ENCODE measurements around the gene NDUFB6. TPM values are rescaled to one million over a fixed set of nuclear protein-coding genes. Genes with fewer than 3 reads are reported as not detected.
"Not testable (repeated sequence)": the region's sequence is repeated elsewhere in the genome, so short reads cannot be mapped to it uniquely, and the experiment has no call there.

Gene NDUFB6
- total RNA-seq, result 10 to 100 TPM; 38.5 to 52.5 (median 48.6) TPM

DNA sequence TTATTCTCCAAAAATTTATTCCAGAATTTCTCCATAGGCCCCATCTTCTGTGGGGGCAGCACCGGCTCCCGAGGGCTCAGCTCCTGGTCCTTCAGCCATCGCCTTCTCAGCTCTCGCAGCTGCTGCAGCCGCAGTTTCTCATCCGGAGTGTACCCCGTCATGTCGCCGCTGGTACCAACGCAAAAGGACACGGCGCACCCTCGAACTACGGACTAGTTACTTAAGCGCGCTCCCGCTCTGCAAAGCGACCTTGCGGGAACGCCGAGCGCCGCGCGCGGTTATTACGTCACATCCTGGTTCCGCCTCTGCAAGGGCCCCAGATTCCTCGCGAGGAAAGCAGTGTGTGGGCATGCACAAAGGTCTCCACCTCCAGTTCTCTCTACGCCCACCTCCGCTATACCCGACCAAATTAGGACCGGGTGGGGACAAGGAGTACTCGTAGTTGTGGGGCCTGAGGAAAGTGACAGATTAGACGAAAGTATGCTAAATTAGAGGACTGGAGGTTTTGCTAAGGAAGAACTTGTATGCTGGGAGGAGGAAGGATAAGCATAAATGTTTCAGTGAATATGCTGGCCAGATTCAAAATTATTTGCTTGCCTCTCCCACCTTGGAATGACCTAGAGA, at the start of gene NDUFB6:
Gene NDUFB6 (minus strand): TSS at position 260 of the 624 bp plus-strand sequence. CDS start 99 bp downstream, at position 161.
- Histone ChIP-seq H3K4me1 (peaks cover 24 to 39% (median 30%) of the 10 kb centered on the region in 4 donors), H3K4me3 (peak within 1 kb of the TSS; percentile 79 to 83 (median 83)), H3K27me3 (no peaks in the 10 kb centered on the region), H3K36me3 (peaks cover 0 to 22% (median 3%) of the 10 kb centered on the region in 4 donors), H3K9me3 (no peaks in the 10 kb centered on the region), H3K27ac (replicated peaks in 1 of 4) (peak within 1 kb of the TSS; percentile 90 to 93 (median 91))
- 0% methylated on average over 6 of the region's 36 CpGs for WGBS
- DNase-seq (ENCODE audit: extremely low spot score), result peak; percentile 98
- intact Hi-C loops (cut with DNase I), result loop anchor here (2.0 to 5.0 kb wide), 2 partner anchors 22 to 46 kb away; partner anchors contain the start of gene RIGI
- TF ChIP-seq CTCF (IDR thresholded peaks at IDR 0.05) (no peak), POLR2A (IDR thresholded peaks at IDR 0.05; ENCODE audit: low read depth) (peak; percentile 14), POLR2AphosphoS5 (IDR thresholded peaks at IDR 0.05) (peak; percentile 96), EP300 (IDR thresholded peaks at IDR 0.05) (no peak)

- H3K9me3 ChIP-seq, result no peaks in the 10 kb centered on the region
- no peak for DNase-seq (ENCODE audit: extremely low spot score)
- no peak overlapping the region for H3K4me3 ChIP-seq
- H3K27me3 ChIP-seq, result peaks cover 0 to 14% (median 0%) of the 10 kb centered on the region in 4 donors
- 66% methylated on average over 5 of the region's 5 CpGs for WGBS
- intact Hi-C loops (cut with DNase I), result no loop called here
- H3K36me3 ChIP-seq, result no peaks in the 10 kb centered on the region
- H3K4me1 ChIP-seq, result no peaks in the 10 kb centered on the region
- no peak overlapping the region for H3K27ac ChIP-seq (replicated peaks in 1 of 4)
- TF ChIP-seq POLR2AphosphoS5 (IDR thresholded peaks at IDR 0.05), result no peak
- no peak for TF ChIP-seq POLR2A (IDR thresholded peaks at IDR 0.05; ENCODE audit: low read depth)
- TF ChIP-seq CTCF (IDR thresholded peaks at IDR 0.05), result no peak
- no peak for TF ChIP-seq EP300 (IDR thresholded peaks at IDR 0.05)
Measured at GRCh38 chr9:32618261-32618660, 45.3 kb upstream of the NDUFB6 start.

- H3K36me3 ChIP-seq, result no peaks in the 10 kb centered on the region
- no peak for TF ChIP-seq CTCF (IDR thresholded peaks at IDR 0.05)
- no peak for TF ChIP-seq POLR2A (IDR thresholded peaks at IDR 0.05; ENCODE audit: low read depth)
- TF ChIP-seq POLR2AphosphoS5 (IDR thresholded peaks at IDR 0.05), result no peak
- no peak for TF ChIP-seq EP300 (IDR thresholded peaks at IDR 0.05)
- intact Hi-C loops (cut with DNase I), result no loop called here
- 75% methylated on average over 2 of the region's 2 CpGs for WGBS
- H3K4me3 ChIP-seq, result no peak overlapping the region
- no peaks in the 10 kb centered on the region for H3K27me3 ChIP-seq
- H3K9me3 ChIP-seq, result peaks cover 0 to 9% (median 7%) of the 10 kb centered on the region in 4 donors
- no peak for DNase-seq (ENCODE audit: extremely low spot score)
- no peaks in the 10 kb centered on the region for H3K4me1 ChIP-seq
- no peak overlapping the region for H3K27ac ChIP-seq (replicated peaks in 1 of 4)
Measured at GRCh38 chr9:32606811-32607210, 33.9 kb upstream of the NDUFB6 start.

GRCh38 chr9:32603914-32604852, 31.2 kb upstream of the NDUFB6 start:
- intact Hi-C loops (cut with DNase I), result no loop called here

DNA sequence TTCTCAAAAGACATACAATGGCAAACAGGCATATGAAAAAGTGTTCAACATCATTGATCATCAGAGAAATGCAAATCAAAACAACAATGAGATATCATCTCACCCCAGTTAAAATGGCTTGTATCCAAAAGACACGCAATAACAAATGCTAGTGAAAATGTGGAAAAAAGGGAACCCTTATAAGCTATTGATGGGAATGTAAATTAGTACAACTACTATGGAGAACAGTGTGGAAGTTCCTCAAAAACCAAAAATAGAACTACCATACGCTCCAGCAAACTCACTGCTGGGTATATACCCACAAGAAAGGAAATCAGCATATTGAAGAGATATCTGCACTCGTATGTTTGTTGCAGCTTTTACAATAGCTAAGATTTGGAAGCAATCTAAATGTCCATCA, 26.1 kb upstream of the NDUFB6 start:
- H3K36me3 ChIP-seq; H3K27me3 ChIP-seq; H3K4me3 ChIP-seq; intact Hi-C loops (cut with DNase I); H3K9me3 ChIP-seq; H3K27ac ChIP-seq (replicated peaks in 1 of 4); DNase-seq (ENCODE audit: extremely low spot score); H3K4me1 ChIP-seq: not testable (repeated sequence)
- WGBS, result 62% methylated on average over 3 of the region's 3 CpGs

More at GRCh38 chr9:32603914-32604852, 31.2 kb upstream of the NDUFB6 start:
- Histone ChIP-seq H3K27me3 (no peaks in the 10 kb centered on the region), H3K27ac (replicated peaks in 1 of 4) (no peak overlapping the region), H3K4me1 (no peaks in the 10 kb centered on the region), H3K36me3 (no peaks in the 10 kb centered on the region), H3K9me3 (peaks cover 0 to 9% (median 7%) of the 10 kb centered on the region in 4 donors), H3K4me3 (no peak overlapping the region)
- WGBS, result 72% methylated on average over 11 of the region's 12 CpGs
- DNase-seq (ENCODE audit: extremely low spot score), result no peak
- TF ChIP-seq CTCF (IDR thresholded peaks at IDR 0.05) (no peak), POLR2AphosphoS5 (IDR thresholded peaks at IDR 0.05) (no peak), EP300 (IDR thresholded peaks at IDR 0.05) (no peak), POLR2A (IDR thresholded peaks at IDR 0.05; ENCODE audit: low read depth) (no peak)

Measured in esophagus muscularis mucosa (tissue), 4 donors.